NCI-H128 (cell line): ENCODE measurements around the gene POLN.

Experiments
- DNase-seq: peaks from one replicate; lab custom pipeline; 2025; ENCODE audit not compliant: unreplicated experiment; lab: John Stamatoyannopoulos, UW

The POLN gene

DNA sequence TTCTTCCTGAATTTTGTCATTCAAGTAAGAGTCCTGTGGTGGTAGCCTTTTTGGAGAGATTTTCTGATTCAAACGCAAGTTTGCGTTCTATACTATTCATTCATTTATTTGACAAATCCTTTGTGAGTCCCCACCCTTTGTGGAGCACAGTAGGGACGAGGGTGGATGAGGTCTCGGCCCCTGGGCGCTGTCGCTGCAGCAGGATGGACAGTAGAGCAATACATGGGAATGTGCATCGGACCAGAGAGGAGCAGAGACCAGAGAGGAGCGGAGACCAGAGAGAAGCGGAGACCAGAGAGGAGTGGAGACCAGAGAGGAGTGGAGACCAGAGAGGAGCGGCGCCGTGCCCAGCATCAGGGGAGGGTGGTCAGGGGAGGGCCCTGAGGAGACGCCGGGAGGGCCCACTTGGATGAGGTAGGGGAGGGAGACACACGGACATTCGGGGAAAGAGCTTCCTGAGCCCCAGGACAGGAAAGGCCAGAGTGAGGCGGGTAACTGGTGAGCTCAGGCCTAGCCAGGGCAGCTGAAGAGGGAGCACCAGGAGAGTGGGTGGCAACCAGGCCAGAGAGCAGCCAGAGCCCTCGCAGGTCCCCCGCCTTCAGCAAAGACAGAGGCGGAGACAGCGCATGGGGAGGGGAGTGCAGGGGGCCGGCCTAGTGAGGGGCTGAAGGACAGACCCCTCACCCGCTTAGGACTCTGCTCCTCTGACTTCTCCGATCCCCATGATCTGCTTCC, 115.4 kb downstream of the POLN start:
- no peak for DNase-seq

DNA sequence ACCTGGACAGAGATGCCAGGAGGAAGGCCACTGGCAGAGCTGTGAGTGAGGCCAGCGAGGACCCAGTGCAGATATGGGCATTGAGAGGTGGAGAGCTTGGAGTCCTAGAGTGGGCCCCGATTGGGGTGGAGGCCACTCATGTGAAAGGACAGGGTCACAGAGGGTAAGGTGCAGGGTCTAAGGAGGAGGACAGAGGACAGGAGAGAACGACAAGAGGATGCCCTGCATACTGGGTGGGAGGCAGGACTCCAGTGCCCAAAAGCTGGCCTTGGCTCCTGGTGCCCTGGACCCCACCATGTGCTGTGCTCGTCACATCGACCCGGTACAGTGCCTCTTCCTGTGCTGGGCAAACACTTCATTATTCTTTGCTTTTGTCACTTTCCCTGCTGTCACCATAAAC, 116.1 kb downstream of the POLN start:
- DNase-seq, result no peak

- no peak for DNase-seq
These were observed 116.9 kb downstream of the POLN start for GRCh38 chr4:2125023-2125422.

- no peak for DNase-seq
These were observed 125.1 kb downstream of the POLN start for GRCh38 chr4:2116687-2117400.

GRCh38 chr4:2105559-2105958, 136.4 kb downstream of the POLN start:
- no peak for DNase-seq

GRCh38 chr4:2104556-2105345, 137.2 kb downstream of the POLN start:
- DNase-seq, result no peak

DNA sequence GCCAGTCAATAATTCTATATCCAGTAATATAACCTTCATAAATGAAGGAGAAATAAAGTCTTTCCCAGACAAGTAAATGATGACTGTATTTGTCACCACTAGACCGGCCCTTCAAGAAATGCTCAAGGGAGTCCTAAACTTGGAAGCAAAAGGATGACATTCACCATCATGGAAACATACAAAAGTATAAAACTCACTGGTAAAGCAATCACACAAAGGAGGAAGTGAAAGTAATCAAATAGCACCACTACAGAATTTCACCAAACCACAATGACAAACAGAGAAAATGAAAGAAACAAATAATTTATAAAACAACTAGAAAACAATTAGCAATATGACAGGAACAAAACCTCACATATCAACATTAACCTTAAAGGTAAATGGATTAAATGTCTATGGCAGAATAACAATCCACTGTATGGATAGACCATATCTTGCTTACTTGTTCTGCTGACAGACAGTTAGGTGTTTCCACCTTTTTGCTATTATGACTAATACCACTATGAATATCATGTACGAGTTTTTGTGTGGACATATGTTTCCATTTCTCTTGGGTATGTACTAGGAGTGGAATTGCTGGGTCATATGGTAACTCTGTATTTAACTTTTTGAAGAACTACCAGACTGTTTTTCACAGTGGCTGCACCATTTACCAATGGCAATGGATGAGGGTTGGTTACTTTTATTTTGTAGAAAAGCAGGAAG, 137.9 kb downstream of the POLN start:
- DNase-seq, result no peak

DNA sequence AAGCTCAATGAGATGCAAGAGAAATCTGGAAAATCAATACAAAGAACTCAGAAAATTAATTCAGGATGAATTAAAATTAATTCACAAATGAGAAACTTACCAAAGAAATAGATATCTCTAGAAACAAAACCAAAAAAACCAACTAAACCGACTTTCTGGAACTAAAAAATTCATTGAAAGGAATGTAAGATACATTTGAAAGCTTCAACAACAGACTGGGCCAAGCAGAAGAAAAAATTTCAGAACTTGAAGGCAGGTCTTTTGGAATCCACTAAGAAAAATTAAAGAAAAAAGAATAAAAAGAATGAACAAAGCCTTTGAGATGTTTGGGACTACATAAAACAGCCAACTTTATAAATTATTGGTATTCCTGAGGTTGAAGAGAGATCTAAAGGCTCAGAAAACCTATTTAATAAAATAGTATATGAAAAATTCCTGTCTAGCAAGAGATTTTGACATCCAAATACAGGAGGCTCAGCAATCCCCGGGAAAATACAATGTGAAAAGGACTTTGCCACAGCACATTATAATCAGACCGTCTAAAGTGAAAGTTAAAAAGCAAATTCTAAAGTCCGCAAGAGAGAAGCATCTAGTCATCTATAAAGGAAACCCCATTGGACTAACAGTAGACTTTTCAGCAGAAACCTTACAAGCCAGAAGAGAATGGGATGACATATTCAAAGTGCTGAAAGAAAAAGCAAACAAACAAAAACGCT, 138.6 kb downstream of the POLN start:
- no peak for DNase-seq

DNA sequence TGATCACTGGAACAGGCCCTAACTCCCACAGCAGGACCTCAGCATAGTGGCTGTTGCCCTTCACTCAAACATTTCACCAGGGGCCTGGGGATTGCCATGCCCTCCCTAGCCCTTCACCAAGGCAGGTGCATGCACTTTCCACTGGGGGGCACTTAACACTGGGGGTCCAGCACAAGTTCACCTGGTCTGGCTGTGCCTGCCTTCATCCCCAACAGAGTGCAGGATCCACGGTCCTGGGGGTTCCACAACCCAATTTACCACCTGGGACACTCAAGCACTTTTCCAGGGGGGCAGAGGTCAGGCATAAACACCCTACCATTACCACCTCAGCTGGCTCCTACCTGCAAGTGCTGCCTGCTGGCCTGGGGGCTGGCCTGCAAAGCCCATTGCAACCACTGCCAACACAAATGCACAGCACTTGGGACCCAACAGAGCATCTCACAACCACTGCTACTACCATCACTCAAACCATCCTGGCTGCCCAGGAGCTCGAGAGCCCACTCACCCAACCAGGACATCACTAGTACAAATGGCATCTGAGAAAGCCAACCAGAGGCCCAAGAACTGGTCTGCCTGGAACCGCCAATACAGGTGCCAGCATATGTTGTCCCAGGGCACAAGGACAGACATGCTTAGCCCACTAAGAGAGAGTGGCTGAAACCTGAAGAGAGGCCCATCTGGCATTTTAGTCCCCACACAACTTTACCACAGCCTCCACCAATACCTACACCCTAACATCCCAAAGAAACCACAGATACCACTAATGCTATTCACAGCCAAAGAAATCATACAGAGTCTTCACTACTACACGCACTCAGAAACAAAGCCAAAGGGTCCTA, 139.7 kb downstream of the POLN start:
- no peak for DNase-seq

- no peak for DNase-seq
These were observed 140.4 kb downstream of the POLN start for GRCh38 chr4:2101346-2102044.

DNA sequence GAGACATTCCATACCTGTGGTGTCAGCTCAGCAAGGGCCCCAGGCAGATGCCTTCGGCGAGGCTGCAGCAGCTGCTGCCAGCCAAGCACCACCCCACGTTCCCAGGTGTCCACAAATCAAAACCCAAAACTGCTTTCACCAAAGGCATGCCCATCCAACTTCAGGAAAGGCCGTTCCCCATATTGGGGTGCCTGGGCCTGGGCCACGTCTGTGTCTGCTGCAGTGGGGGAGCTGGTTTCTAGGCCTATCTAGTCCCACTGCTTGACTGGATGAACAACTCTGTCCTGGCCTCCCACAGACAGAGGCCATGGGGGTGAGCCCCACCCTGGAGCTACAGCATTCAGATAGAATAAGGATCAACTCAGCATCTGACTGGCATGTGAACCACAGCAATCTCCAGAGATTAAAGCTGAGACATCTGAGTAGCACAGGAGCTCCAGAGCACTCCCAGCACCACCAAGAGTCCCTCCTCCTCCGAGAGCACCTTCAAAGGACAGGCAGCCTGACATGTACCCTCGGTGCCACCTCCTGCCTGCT, 145.8 kb downstream of the POLN start:
- DNase-seq, result no peak

DNA sequence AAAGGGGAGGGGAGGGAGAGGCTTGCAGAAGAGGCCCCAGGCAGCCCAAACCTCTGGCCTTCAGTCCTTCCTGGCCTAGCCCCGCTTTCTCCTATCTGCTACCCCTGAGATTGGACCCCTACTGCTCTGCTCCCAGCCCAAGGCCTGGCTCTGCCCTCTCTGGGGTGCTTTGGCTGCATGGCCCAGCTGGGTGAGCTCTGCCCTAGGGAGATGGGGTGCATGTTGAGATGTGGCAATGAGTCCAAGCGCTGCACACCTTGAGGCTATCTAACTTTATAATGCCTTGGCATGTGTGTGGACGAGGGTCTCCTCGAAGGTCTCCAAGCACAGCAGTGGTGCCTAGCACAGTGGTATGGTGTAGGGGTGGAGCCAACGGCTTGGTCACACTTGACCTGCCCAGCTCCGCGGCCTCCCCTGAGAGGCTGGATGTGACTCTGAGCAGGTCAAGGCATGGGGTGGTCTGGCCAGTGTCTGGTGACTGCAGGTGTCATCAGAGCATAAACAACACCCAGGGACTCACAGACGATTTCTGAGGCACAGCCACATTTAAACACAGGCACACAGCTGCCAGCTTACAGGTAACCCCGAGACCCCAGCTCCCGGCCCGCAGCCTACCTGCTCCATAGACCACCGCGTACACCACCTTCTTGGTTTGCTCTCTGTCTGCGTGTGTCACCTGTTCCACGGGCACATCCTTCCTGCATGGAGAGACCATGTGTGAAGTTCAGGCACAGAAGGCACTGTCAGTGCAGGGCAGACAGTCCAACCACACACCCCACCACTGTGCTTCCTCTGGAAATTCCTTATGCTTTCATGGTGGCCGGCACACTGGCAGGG, 146.5 kb downstream of the POLN start:
- no peak for DNase-seq

- no peak for DNase-seq
These were observed 147.4 kb downstream of the POLN start for GRCh38 chr4:2094545-2094944.

GRCh38 chr4:2093265-2093664, 148.7 kb downstream of the POLN start:
- no peak for DNase-seq

GRCh38 chr4:2092669-2093053, 149.3 kb downstream of the POLN start:
- no peak for DNase-seq

DNA sequence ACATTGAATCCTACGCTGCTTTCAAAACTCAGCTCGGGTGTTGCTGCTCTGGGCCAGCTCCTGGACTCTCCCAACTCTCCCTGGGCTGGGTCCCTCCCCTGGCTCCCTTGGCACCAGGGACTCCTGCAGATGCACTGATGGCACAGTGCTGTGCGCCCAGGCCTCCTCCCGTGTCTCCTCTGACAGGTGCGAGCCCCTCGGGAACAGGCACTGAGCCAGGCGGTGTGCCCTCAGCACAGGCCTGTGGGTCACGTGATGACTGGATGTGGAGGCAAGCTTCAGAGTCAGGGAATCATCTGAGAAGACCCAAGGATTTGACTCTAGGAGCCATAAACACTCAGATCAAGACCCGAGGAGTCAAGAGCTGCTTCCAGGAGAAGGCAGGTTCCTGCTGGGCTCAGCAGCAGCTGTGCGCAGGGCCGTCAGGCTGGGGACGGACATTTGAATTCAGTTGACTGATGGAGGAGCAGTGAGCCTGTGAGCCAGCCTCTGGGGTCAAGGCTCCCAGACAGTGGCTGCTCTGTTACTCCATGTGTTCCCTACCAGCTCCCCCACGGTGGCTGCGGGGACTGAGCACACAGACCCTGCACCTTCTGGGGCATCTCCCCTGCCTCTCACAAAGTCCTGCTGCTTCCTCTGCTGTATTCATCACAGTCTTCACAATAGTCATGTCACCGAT, 149.8 kb downstream of the POLN start:
- no peak for DNase-seq

- DNase-seq, result no peak
These were observed 151.3 kb downstream of the POLN start for GRCh38 chr4:2090642-2091041.
